Measurements from ENCODE around the gene FHL2.
"Not testable (repeated sequence)": the region's sequence is repeated elsewhere in the genome, so short reads cannot be mapped to it uniquely, and the experiment has no call there.

The FHL2 gene

DNA sequence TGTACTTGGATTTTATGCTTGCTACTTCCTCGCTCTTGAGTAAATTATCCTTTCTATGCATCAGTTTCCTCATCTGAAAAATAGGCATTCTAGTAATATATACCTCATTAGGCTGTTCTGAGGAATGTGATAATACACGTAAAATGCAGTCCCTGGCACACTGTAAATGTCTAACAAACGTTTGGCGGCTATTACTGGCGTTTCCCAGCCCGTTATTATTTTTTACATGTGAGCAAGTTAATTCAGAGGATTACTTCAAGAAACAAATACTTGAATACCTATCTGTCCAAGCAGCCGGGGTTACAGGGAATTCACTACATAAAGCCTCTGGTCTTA lies 62.1 kb downstream of the FHL2 start:
- DNase-seq = no peak

GRCh38 chr2:105335469-105335868 lies 63.4 kb downstream of the FHL2 start:
- DNase-seq = no peak

GRCh38 chr2:105334211-105334610 lies 64.6 kb downstream of the FHL2 start:
- DNase-seq = no peak

DNA sequence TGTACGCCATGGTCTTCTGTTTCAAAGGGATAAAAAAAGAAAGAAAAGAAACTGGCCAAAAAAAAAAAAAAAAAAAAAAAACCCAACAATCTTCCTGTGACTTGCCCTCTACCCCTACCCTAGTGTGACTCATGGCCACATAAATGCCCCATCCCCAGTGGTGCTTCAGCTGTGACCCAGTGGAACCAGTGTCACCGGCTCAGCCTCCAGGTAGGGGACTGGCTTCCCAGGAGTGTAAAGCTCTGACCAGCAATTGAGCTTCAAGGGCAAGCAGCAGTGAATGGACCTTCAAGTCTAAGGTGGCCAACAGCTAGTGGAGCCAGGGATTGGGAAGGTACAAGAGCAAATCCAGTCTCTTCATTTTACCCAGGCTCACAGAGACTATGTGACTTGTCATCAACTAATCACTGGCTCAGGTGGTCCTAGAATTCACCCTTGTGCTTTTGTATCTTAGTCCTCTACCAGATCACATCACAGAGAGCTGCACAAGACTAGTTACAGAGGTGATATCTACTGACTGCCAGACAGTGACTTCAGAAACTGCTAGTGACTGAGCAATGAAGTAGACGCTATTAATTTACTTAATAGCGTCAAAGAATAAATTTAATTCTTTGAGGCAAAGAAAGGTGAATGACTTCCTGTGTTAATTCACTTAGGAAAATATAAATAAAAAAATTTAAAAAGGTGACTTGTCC lies 68.0 kb downstream of the FHL2 start:
- DNase-seq = no peak

DNA sequence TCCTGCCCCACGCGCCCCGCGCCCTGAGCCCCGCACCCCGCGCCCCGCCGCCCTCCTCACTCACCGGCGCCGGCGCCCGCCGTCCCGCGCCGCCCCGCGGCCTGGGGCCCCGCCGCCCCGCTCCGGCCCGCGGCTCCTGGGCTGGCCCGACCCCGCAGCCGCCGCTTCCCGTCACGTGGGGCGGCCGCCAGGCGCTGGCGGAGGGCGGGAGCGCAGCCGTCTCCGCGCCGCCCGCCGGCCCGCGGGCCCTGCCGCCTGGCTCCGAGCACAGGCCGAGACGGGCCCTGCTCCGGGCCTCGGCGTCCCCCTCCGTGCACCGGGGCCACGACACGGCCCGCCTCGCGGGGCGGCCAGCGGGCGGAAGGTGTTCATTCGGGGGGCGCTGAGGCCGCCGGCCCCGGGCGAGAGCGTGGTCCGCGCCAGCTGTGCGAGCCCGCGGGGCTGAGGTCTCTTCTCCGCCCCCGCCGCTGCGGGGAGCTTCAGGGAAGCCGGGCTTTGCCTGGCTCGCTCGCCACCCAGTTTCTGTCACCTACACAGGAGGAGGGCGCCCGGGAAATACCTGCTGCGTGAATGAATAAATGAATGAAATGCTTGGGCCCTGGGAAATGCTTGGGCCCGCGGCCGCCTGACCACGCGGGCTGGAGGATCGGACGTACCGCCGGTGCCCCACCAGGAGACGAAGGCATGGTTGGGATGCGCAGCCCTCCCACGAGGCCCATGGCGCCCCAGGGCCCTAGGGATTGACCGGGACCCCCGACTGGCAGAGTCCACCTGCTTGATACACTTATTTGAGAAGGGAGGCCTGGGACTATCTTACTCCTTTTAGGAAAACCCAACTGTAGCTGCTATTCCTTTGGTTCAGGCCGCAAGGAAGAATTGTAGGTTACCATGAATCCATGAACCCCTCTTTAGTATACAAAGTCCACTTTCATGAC lies 69.0 kb downstream of the FHL2 start, which contains the start of gene TGFBRAP1:
TSS of gene TGFBRAP1 (minus strand) at position 175 of the 935 bp plus-strand sequence. CDS start 21,434 bp downstream, outside the sequence.
- DNase-seq = peak; percentile 20

DNA sequence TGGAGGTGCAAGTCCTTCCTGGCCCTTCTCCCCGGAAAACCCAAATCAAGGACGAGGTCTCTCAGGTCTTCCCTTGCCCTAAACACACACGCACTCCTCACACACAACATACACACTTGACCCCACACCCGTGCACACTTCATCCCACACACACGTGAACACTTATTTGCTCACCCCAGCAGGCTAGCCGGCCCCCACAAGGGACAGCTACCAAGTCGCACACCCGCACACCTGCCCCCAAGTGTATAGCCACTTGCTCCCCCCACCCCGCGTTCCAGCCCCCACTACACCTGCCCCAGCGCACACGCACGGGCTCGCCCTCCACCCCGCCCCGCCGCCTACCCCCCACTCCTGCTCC lies 69.7 kb downstream of the FHL2 start:
- DNase-seq = no peak

DNA sequence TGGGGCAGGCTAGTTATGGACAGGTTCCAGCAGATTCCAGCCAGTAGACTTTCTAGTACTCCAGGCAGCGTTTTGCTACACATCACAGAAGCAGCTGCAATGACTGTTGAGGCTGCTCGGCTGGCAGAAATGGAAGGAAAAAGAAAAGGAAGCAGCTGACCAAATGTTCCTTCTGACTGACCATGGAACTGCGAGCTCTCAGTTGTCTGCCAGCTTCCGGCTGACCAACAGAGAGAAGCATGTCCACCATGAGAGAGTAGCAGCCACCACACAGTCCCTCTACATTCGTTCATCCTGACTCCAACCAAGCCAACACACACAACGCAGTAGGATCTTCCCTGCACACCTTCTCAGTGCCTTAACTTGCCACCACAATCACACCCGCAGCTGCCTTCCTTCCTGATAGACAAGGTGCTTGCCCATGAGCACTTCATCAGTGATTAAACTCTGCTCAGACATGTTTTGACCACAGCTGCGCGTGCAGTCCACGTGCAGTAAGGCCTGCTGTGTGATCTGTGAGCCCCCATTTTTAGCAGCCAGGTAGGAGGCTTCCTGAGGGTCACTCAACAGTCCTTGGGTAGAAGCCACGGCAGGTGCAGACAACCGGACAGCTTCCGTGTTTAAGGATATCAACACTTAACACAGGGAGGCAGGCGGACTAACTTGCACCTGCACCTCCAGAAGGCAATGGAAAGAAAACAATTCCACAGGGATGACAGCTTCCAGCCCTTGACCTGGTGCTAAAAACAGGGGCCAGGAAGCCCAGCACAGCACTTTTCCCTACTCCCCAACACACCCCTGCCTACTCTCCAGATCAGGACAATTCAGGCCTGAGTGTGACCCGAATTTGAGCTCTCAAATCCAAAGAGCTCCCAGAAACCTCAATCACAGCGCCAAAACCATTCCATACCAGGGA lies 70.3 kb downstream of the FHL2 start:
- no peak for DNase-seq

DNA sequence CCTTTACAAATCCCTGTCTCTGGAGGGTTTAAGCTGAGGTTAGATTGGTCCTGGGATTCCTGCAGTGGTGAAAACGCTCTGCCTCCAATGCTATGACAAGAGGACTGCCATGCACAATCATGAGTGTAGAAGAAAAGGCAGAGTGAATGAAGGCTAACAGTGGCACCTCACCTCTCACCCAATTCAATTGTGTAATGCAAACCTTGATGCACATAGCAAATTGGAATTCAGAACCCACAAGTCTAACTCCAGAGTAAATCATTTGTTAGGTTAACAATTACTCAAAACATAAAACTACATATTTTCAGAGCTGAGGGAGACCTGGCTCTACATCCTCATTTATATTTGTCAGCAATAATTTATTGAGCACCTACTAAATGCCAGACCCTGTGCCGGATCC lies 71.2 kb downstream of the FHL2 start:
- DNase-seq = no peak

GRCh38 chr2:105327271-105327670 lies 71.6 kb downstream of the FHL2 start:
- DNase-seq = not testable (repeated sequence)

- DNase-seq = no peak
Observed at GRCh38 chr2:105325389-105325963, 73.4 kb downstream of the FHL2 start.

DNA sequence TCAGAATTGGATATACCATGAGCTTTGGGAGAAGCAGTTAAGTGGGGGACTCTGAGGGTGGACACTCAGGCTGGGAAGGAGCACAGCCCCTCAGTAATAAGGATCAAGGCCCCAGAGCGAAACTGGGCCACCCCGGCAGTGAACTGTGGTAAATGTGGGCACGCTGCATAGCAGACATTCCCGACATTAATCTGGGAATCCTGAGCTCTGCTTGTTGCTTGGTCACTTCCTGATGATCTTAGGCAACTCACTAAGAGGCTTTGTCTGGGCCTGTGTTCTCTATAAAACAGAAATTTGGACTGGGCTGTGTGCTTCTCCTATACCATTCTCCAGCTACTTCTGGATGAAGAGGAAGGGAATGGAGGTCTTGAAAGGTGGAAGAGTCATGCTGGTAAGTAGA lies 74.1 kb downstream of the FHL2 start:
- no peak for DNase-seq

GRCh38 chr2:105324101-105324500 lies 74.8 kb downstream of the FHL2 start:
- no peak for DNase-seq

GRCh38 chr2:105323111-105323510 lies 75.7 kb downstream of the FHL2 start:
- DNase-seq = no peak

DNA sequence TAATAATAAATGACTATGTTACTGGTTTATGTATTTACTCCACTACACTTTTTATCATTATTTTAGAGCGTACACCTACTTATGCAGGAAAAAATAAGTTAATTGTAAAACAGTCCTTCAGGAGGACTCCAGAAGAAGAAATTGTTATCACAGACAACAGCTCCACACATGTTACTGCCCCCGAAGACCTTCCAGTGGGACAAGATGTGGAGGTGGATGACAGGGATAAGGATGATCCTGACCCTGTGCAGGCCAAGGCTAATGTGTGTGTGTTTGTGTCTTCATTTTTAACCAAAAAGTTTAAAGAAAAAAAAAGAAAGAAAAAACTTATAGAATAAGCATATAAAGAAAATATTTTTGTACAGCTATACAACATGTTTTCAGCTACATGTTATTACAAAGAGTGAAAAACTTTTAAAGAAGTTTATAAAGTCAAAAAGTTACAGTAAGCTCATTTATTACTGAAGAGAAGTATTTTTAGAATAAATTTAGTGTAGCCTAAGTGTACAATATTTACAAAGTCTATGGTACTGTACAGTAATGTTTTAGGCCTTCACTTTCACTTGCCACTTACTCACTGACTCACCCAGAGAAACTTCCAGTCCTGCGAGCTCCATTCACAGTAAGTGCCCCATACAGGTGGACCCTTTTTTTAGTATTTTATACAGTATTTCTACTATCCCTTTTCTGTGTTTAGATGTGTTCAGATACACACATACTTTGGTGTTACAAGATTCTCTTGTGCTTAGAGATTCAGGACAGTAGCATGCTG lies 76.8 kb downstream of the FHL2 start:
- DNase-seq = no peak

DNA sequence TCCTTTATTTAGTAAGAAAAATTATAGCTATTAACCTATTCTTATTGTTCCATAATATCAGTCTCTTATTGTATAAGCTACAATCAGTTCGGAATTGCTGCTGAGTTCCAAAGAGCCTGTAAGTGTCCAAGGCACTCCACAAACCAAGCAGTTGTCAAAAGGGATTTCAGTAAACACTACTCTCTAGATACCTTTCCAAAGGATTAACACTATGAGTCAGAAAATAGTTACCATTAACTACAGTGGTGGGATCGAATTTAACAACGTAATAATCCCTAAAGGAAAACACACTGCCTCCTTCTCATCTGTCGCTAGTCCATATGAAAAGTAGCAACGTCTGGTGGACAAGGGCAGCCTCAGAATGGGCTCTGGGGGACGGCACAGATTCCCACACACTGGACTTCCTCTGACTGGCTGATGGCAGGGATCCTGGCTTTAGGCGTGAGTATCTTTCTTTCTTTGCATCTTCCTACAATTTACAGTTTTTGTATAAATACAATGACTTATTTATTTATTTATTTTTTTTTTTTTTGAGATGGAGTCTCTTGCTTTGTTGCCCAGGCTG lies 78.1 kb downstream of the FHL2 start:
- DNase-seq = no peak

- DNase-seq = no peak
Observed at GRCh38 chr2:105317937-105318336, 80.9 kb downstream of the FHL2 start.

DNA sequence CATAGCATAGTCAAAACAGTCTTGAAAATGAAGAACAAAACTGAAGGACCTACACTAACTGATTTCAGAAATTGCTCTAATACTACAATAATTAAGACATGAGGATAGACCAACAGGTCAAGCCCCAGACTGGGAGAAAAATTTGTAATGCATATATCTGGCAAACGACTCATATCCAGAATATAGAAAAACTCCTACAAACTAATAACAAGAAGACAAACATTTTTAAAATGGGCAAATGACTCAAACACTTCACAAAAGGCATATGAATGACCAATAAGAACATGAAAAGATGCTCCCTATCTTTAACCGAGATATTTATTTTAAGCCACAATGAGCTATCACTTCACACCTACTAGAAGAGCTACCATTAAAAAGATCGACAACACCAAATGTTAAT lies 83.5 kb downstream of the FHL2 start:
- DNase-seq = no peak

- DNase-seq = no peak
Observed at GRCh38 chr2:105313877-105314276, 85.0 kb downstream of the FHL2 start.
